CD8-positive, alpha-beta memory T cell (primary cell): ENCODE measurements around the gene TELO2. TPM values are rescaled to one million over a fixed set of nuclear protein-coding genes. Genes with fewer than 3 reads are reported as not detected.

ENCODE experiments used
- CTCF ChIA-PET: fragments of 350-600 bp; sonication (Branson Sonifier 250); formaldehyde crosslinking; loops from one replicate; lab custom pipeline; 2021; ENCODE audit warnings: antibody characterized with exemption; lab: Charles Lee
- POLR2A ChIA-PET: fragments of 350-600 bp; sonication (Branson Sonifier 250); formaldehyde crosslinking; loops from one replicate; lab custom pipeline; 2021; ENCODE audit warnings: antibody characterized with exemption; lab: Charles Lee
- DNase-seq, 5 donors: peaks; one replicate each; pipeline versions ENCODE4 v3.0.0 to v3.0.0-alpha.2; 2020 to 2022; ENCODE audit warnings: mixed read lengths in 1 of 5
- H3K27ac ChIP-seq: one replicate; pipeline ENCODE4 v1.7.0; 2013; ENCODE audit warnings: low read depth, mild to moderate bottlenecking, low read length, moderate library complexity
- H3K27me3 ChIP-seq: 2 replicates; pipeline ENCODE4 v1.7.0; 2013; ENCODE audit warnings: low read length, mild to moderate bottlenecking; ENCODE audit not compliant: insufficient read depth, poor library complexity, severe bottlenecking
- H3K36me3 ChIP-seq: 2 replicates; pipeline ENCODE4 v1.7.0; 2013; ENCODE audit warnings: mild to moderate bottlenecking, low read length, moderate library complexity; ENCODE audit not compliant: insufficient read depth
- H3K4me1 ChIP-seq: 2 replicates; pipeline ENCODE4 v1.7.0; 2013; ENCODE audit warnings: mild to moderate bottlenecking, low read length, moderate library complexity; ENCODE audit not compliant: insufficient read depth
- H3K4me3 ChIP-seq: 2 replicates; pipeline ENCODE4 v1.7.0; 2013; ENCODE audit warnings: mild to moderate bottlenecking, low read length
- H3K9me3 ChIP-seq: 2 replicates; pipeline ENCODE4 v1.7.0; 2013; ENCODE audit warnings: mild to moderate bottlenecking, low read length
- H3K27ac Mint-ChIP-seq, 8 donors: one replicate each; pipeline ENCODE4 v1.8.0; 2020 to 2021; ENCODE audit warnings: mixed read lengths in 8 of 8, mild to moderate bottlenecking in 6 of 8, inconsistent platforms in 3 of 8, moderate library complexity in 3 of 8
- H3K27me3 Mint-ChIP-seq, 2 donors: one replicate each; pipeline ENCODE4 v1.8.0; 2020 to 2021; ENCODE audit warnings: mixed read lengths in 2 of 2, mild to moderate bottlenecking in 1 of 2, moderate library complexity in 1 of 2
- H3K36me3 Mint-ChIP-seq, 3 donors: one replicate each; pipeline ENCODE4 v1.8.0; 2020 to 2021; ENCODE audit warnings: mixed read lengths in 3 of 3, inconsistent platforms in 1 of 3, mild to moderate bottlenecking in 1 of 3
- H3K4me1 Mint-ChIP-seq, 3 donors: one replicate each; pipeline ENCODE4 v1.8.0; 2020 to 2021; ENCODE audit warnings: mixed read lengths in 3 of 3, inconsistent platforms in 1 of 3, mild to moderate bottlenecking in 1 of 3
- H3K4me3 Mint-ChIP-seq, 7 donors: one replicate each; pipeline ENCODE4 v1.8.0; 2020 to 2021; ENCODE audit warnings: mixed read lengths in 7 of 7, mild to moderate bottlenecking in 6 of 7, moderate library complexity in 4 of 7, inconsistent platforms in 2 of 7
- H3K9me3 Mint-ChIP-seq, 5 donors: one replicate each; pipeline ENCODE4 v1.8.0; 2020 to 2022; ENCODE audit warnings: mixed read lengths in 5 of 5, mild to moderate bottlenecking in 3 of 5, moderate library complexity in 2 of 5, inconsistent platforms in 1 of 5
- polyA plus RNA-seq: library from polyadenylated mRNA; unstranded; fragments of 300-500 nt; fragmentation: Illumina TruSeq; gene quantifications from one replicate; pipeline ENCODE4 v1.2.3, GENCODE V29; 2021
- total RNA-seq, 2 experiments: library from RNA; stranded (reverse); gene quantifications; one replicate each; pipeline ENCODE4 v1.2.3, GENCODE V29; 2021

The TELO2 gene
- total and polyA plus RNA-seq, 3 experiments from 2014 or later, result 14.0 to 84.9 (median 84.7) TPM

DNA sequence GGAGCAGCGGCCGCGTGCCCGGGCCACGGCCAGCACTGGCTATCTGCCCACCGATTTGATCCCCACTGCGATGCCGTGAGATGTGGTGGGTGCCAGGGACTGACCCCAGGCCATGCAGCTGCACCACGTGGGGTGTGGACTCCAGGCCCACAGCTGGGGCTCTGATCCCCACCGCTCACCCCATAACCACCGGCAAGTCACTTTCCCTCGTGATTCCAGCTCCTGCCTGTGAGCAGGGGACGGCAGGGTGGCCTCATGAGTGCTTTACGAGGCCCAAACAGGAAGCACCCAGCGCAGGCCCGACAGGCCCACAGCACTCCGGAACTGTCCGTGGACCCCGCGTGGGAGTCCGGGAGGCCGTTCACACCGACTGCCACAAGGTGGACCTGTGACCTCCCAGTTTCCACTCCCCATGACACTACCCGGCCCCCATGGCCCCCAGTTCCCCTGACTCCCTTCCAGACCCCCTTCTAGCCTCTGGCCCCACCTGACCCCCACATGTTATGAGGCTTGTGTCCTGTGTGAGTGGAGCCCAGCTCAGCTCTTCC lies 5.0 kb upstream of the TELO2 start:
- Histone ChIP-seq H3K27ac (no peak overlapping the region), H3K4me1 (peaks cover 10% of the 10 kb centered on the region), H3K4me3 (no peak overlapping the region), H3K27me3 (no peaks in the 10 kb centered on the region), H3K9me3 (no peaks in the 10 kb centered on the region), H3K36me3 (no peaks in the 10 kb centered on the region)
- Mint-ChIP-seq H3K27me3 (peaks cover 0 to 2% of the 10 kb centered on the region in 2 donors), H3K4me3 (no peak overlapping the region), H3K36me3 (peaks cover 0 to 3% (median 0%) of the 10 kb centered on the region in 3 donors), H3K4me1 (peaks cover 8 to 9% (median 8%) of the 10 kb centered on the region in 3 donors), H3K9me3 (peaks cover 0 to 2% (median 0%) of the 10 kb centered on the region in 5 donors), H3K27ac (no peak overlapping the region)
- ChIA-PET CTCF (no interaction called here), POLR2A (no interaction called here)
- no peak for DNase-seq

DNA sequence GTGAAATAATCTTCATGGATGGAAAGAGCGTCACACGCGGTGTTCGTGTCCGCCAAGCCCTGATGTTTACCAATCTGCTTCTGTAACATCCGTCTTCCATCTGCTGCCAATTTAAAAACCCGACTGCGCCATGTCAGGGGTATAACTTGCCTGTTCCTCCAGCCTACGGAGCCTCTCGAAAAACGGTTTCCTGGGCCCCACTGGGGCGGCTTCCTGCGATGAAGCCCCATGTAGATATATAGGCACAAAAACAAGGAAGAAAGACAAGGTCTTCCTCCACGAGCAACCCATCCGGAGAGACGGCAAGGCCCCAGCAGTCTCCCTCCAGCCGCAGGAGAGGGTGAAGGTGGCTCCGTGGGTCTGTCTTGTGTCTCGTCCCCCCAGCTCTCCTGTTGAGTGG lies 4.5 kb upstream of the TELO2 start, which contains the start of gene PTX4:
PTX4 (minus strand) TSS at position 326 of the 400 bp plus-strand sequence; CDS start at position 291, 35 bp downstream.
- POLR2A ChIA-PET, result no interaction called here
- no peak within 1 kb of the TSS for H3K4me3 ChIP-seq
- CTCF ChIA-PET, result no interaction called here
- H3K27ac ChIP-seq, result no peak within 1 kb of the TSS
- Mint-ChIP-seq H3K4me3 (peak within 1 kb of the TSS in 1 of 7 donors; percentile 37), H3K9me3 (peaks cover 0 to 2% (median 0%) of the 10 kb centered on the region in 5 donors), H3K27me3 (peaks cover 0 to 2% of the 10 kb centered on the region in 2 donors), H3K27ac (no peak within 1 kb of the TSS), H3K4me1 (peaks cover 8 to 9% (median 8%) of the 10 kb centered on the region in 3 donors), H3K36me3 (peaks cover 0 to 3% (median 0%) of the 10 kb centered on the region in 3 donors)
- no peaks in the 10 kb centered on the region for H3K36me3 ChIP-seq
- H3K9me3 ChIP-seq, result no peaks in the 10 kb centered on the region
- H3K27me3 ChIP-seq, result no peaks in the 10 kb centered on the region
- DNase-seq, result no peak
- peaks cover 10% of the 10 kb centered on the region for H3K4me1 ChIP-seq

DNA sequence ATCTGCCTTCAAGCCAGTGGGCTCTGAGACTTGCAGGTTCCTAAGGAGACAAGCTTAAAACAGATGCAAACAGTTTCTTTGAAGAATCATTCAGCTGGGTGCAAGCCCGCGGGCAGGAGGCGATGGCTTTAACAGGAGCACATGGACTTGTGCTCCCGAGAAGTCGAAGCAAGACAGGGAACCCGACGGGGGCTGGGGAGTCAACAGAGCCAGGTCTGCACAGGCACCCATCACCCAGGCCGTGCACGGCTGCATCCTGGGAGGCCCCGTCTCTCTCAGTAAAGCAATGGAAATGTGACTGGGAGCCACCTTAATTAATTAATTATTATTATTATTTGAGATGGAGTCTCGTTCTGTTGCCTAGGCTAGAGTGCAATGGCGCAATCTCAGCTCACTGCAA lies 4.1 kb upstream of the TELO2 start:
- H3K36me3 Mint-ChIP-seq, result peaks cover 0 to 3% (median 0%) of the 10 kb centered on the region in 3 donors
- no peaks in the 10 kb centered on the region for H3K27me3 ChIP-seq
- H3K4me1 ChIP-seq, result peaks cover 13% of the 10 kb centered on the region
- no peak overlapping the region for H3K4me3 Mint-ChIP-seq
- no peaks in the 10 kb centered on the region for H3K27me3 Mint-ChIP-seq
- H3K9me3 ChIP-seq, result no peaks in the 10 kb centered on the region
- no peak overlapping the region for H3K4me3 ChIP-seq
- POLR2A ChIA-PET, result interaction anchor here (0.6 kb wide), 1 partner anchor 256 kb away, joined by 3 read pairs; no protein-coding TSS in a partner anchor
- CTCF ChIA-PET, result no interaction called here
- DNase-seq, result no peak
- H3K27ac Mint-ChIP-seq, result no peak overlapping the region
- peaks cover 0 to 2% (median 0%) of the 10 kb centered on the region in 5 donors for H3K9me3 Mint-ChIP-seq
- no peaks in the 10 kb centered on the region for H3K36me3 ChIP-seq
- peaks cover 8 to 12% (median 9%) of the 10 kb centered on the region in 3 donors for H3K4me1 Mint-ChIP-seq
- no peak overlapping the region for H3K27ac ChIP-seq

DNA sequence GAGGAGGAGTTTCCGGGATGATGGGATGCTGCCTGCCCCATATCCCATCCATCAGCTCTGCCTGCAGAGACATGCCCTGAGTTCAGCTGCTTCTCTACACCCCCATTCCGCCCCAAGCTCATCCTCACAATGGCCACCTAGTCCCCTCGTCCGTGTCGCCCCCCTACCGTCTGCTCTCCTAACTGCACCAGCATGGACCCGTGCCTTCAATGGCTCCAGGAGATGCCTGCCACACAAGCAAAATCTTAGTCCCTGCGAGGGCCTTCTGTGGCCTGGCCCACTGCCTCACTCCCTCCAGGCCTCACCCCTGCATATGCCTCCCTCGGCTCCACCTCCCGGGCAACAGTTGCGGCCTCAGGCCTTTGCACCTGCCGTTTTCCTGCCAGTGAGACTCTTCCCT lies 1.8 kb upstream of the TELO2 start:
- Mint-ChIP-seq H3K4me1 (peaks cover 9 to 17% (median 10%) of the 10 kb centered on the region in 3 donors), H3K27me3 (no peaks in the 10 kb centered on the region), H3K4me3 (peak overlapping the region in 1 of 7 donors; percentile 10), H3K36me3 (peaks cover 0 to 11% (median 0%) of the 10 kb centered on the region in 3 donors), H3K9me3 (no peaks in the 10 kb centered on the region), H3K27ac (peak overlapping the region in 2 of 8 donors; percentile 14 to 48)
- H3K27ac ChIP-seq, result no peak overlapping the region
- H3K4me1 ChIP-seq, result peaks cover 15% of the 10 kb centered on the region
- H3K4me3 ChIP-seq, result no peak overlapping the region
- CTCF ChIA-PET, result no interaction called here
- no peaks in the 10 kb centered on the region for H3K27me3 ChIP-seq
- no peak for DNase-seq
- POLR2A ChIA-PET, result interaction anchor here (0.6 kb wide), 1 partner anchor 231 kb away, joined by 6 read pairs; no protein-coding TSS in a partner anchor
- H3K9me3 ChIP-seq, result no peaks in the 10 kb centered on the region
- H3K36me3 ChIP-seq, result no peaks in the 10 kb centered on the region

DNA sequence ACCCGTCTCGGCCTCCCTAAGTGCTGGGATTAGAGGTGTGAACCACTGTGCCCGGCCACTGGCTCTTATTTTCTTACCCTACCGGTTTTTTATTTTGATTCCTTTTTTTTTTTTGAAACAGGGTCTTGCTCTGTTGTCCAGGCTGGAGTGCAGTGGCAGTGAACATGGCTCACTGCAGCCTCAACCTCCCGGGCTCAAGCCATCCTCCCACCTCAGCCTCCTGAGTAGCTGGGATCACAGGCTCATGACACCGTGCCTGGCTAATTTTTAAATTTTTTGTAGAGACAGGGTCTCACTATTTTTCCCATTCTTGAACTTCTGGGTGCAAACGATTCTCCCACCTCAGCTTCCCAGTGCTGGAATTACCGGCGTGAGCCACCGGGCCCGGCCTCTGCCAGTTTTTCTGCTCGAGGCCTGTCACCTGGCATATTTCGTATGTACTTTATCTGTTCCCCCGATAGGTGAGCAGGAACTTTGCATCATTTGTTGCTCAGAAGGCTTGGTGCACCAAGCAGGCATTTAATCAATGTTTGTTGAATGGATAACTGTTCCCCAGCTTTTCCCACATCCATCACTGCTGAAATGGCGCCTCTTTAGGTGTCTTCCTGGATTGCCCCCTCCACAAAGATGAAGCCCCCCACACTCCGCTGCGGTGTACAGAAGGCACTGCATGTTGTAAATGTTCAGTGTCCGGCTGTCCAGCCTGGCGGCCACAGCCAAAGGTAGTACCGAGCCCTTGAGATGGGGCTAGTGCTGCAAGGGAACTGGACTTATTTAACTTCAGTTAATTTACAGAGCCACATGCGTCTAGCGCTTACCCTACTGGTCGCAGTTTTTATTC lies 858 bp upstream of the TELO2 start:
- POLR2A ChIA-PET, result interaction anchor here (0.5 to 2.1 kb wide), 3 partner anchors 41 to 72 kb away, joined by 3 to 6 read pairs (median 6); partner anchors contain the start of genes TMEM204 and UQCC4
- peak overlapping the region; percentile 91 to 99 (median 98) for H3K27ac Mint-ChIP-seq
- Histone ChIP-seq H3K4me3 (peak overlapping the region; percentile 61), H3K4me1 (peaks cover 15% of the 10 kb centered on the region), H3K27me3 (no peaks in the 10 kb centered on the region), H3K36me3 (no peaks in the 10 kb centered on the region), H3K9me3 (no peaks in the 10 kb centered on the region), H3K27ac (peak overlapping the region; percentile 83)
- CTCF ChIA-PET, result interaction anchor here (1.3 kb wide), 2 partner anchors 41 to 214 kb away, joined by 3 to 5 read pairs; partner anchors contain the start of genes MAPK8IP3 and TMEM204
- H3K9me3 Mint-ChIP-seq, result no peaks in the 10 kb centered on the region
- H3K4me3 Mint-ChIP-seq, result peak overlapping the region; percentile 86 to 97 (median 92)
- peaks cover 0 to 18% (median 0%) of the 10 kb centered on the region in 3 donors for H3K36me3 Mint-ChIP-seq
- DNase-seq, result no peak
- H3K27me3 Mint-ChIP-seq, result no peaks in the 10 kb centered on the region
- peaks cover 9 to 17% (median 10%) of the 10 kb centered on the region in 3 donors for H3K4me1 Mint-ChIP-seq

DNA sequence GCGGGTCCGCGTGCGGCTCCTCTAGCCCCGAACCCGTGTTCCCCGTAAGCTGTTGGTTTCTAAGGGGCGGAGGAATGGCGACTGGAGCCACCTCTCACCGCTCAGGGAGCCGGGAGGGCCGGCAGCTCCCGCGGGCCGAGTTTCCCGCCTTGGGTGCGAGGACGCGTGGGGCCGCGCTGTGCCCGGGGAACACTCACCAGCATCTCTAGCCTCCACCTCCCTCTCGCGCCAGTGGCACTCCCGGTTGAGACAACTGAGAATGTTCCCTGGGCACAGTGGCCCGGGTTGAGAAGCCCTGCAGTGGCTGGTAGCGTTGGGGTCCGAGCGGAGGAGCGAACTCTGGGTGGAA lies 560 bp downstream of the TELO2 start:
- H3K4me1 Mint-ChIP-seq, result peaks cover 9 to 17% (median 11%) of the 10 kb centered on the region in 3 donors
- Histone ChIP-seq H3K9me3 (no peaks in the 10 kb centered on the region), H3K27me3 (no peaks in the 10 kb centered on the region), H3K36me3 (no peaks in the 10 kb centered on the region), H3K27ac (peak overlapping the region; percentile 83), H3K4me3 (peak overlapping the region; percentile 51), H3K4me1 (peaks cover 15% of the 10 kb centered on the region)
- peak overlapping the region; percentile 86 to 97 (median 92) for H3K4me3 Mint-ChIP-seq
- no peaks in the 10 kb centered on the region for H3K9me3 Mint-ChIP-seq
- ChIA-PET CTCF (no interaction called here), POLR2A (interaction anchor here (1.1 to 2.1 kb wide), 3 partner anchors 40 to 212 kb away, joined by 3 to 6 read pairs (median 3); partner anchors contain the start of genes MAPK8IP3 and TMEM204)
- DNase-seq, result no peak
- H3K27ac Mint-ChIP-seq, result peak overlapping the region in 7 of 8 donors; percentile 23 to 91 (median 63)
- no peaks in the 10 kb centered on the region for H3K27me3 Mint-ChIP-seq
- H3K36me3 Mint-ChIP-seq, result peaks cover 0 to 29% (median 0%) of the 10 kb centered on the region in 3 donors

DNA sequence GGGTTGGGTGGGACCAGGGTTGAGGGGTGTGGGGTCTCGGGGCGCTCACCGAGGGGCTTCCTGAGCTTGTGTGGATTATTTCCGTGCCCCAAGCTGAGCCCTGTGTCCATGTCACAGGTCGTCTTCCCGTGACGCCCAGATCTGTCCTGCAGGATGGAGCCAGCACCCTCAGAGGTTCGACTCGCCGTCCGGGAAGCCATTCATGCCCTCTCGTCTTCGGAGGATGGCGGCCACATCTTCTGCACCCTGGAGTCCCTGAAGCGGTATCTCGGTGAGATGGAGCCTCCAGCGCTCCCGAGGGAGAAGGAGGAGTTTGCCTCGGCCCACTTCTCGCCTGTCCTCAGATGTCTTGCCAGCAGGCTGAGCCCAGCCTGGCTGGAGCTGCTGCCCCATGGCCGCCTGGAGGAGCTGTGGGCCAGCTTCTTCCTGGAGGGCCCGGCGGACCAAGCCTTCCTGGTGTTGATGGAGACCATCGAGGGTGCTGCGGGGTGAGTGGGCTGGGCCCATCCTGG lies 1.0 kb downstream of the TELO2 start:
- DNase-seq, result no peak
- H3K4me1 ChIP-seq, result peaks cover 15% of the 10 kb centered on the region
- Mint-ChIP-seq H3K36me3 (peaks cover 0 to 32% (median 0%) of the 10 kb centered on the region in 3 donors), H3K4me3 (peak overlapping the region; percentile 86 to 97 (median 92)), H3K27me3 (no peaks in the 10 kb centered on the region), H3K4me1 (peaks cover 9 to 17% (median 11%) of the 10 kb centered on the region in 3 donors), H3K9me3 (no peaks in the 10 kb centered on the region), H3K27ac (peak overlapping the region in 5 of 8 donors; percentile 23 to 61 (median 45))
- H3K36me3 ChIP-seq, result no peaks in the 10 kb centered on the region
- ChIA-PET POLR2A (interaction anchor here (1.1 to 2.1 kb wide), 3 partner anchors 39 to 212 kb away, joined by 3 to 6 read pairs (median 3); partner anchors contain the start of genes MAPK8IP3 and TMEM204), CTCF (no interaction called here)
- no peaks in the 10 kb centered on the region for H3K9me3 ChIP-seq
- H3K4me3 ChIP-seq, result peak overlapping the region; percentile 51
- no peaks in the 10 kb centered on the region for H3K27me3 ChIP-seq
- peak overlapping the region; percentile 83 for H3K27ac ChIP-seq
